22Rv1 (cell line): ENCODE measurements around the gene NUCKS1.

Experiments
- CTCF ChIP-seq: fragments of 450-650 bp; IDR thresholded peaks from 2 replicates; pipeline ENCODE4 v1.5.1; 2017; ENCODE audit warnings: mild to moderate bottlenecking
- ZFX ChIP-seq: fragments of 450-650 bp; IDR thresholded peaks from 2 replicates; pipeline ENCODE4 v1.6.1; 2017; ENCODE audit warnings: antibody characterized with exemption, borderline replicate concordance

DNA sequence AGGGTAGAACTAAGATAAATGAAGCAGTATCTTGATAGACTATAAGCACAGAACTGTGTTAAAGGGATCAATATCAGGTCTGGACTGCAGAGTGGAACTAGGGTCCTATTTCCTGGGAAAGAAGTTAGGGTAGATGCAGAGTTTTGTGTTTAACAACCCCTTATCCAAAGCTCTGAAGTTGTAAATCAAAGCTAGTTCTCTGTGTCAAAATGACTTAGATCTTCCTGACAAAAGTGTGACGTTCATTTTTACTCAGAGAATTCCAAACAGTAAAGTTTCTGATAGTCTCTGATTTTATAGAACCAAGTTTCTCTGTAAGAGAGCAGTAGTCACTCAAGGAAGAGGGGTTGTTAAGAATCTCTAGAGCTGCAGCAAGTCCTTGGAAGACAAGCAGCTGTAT, 8.3 kb downstream of the NUCKS1 start:
- TF ChIP-seq ZFX (no peak), CTCF (no peak)
